Measurements from ENCODE around the gene P2RX6.
"Not testable (repeated sequence)": the region's sequence is repeated elsewhere in the genome, so short reads cannot be mapped to it uniquely, and the experiment has no call there.

P2RX6 gene

GRCh38 chr22:21014726-21015465, at the start of gene P2RX6:
TSS of gene P2RX6 (plus strand) at chr22:21015165. CDS start at chr22:21015175, 10 bp downstream.
- no peak for DNase-seq (ENCODE audit: low read depth in 2 of 2)

- no peak for DNase-seq (ENCODE audit: low read depth in 2 of 2)
Measured at GRCh38 chr22:20965888-20966855, 48.8 kb upstream of the P2RX6 start.

- DNase-seq (ENCODE audit: low read depth in 2 of 2): no peak
Measured at GRCh38 chr22:20966883-20967696, 47.9 kb upstream of the P2RX6 start, which contains the start of gene AIFM3. TSS of gene AIFM3 (plus strand) at chr22:20967255. CDS start at chr22:20967945, 690 bp downstream.

- DNase-seq (ENCODE audit: low read depth in 2 of 2): no peak
Measured at GRCh38 chr22:20967697-20968211, 47.2 kb upstream of the P2RX6 start.

GRCh38 chr22:20968281-20968977, 46.5 kb upstream of the P2RX6 start:
- no peak for DNase-seq (ENCODE audit: low read depth in 2 of 2)

GRCh38 chr22:20970939-20971657, 43.9 kb upstream of the P2RX6 start:
- no peak for DNase-seq (ENCODE audit: low read depth in 2 of 2)

GRCh38 chr22:20972014-20972694, 42.8 kb upstream of the P2RX6 start:
- not testable (repeated sequence) for DNase-seq (ENCODE audit: low read depth in 2 of 2)

- no peak for DNase-seq (ENCODE audit: low read depth in 2 of 2)
Measured at GRCh38 chr22:20972933-20973577, 41.9 kb upstream of the P2RX6 start.

- DNase-seq (ENCODE audit: low read depth in 2 of 2): no peak
Measured at GRCh38 chr22:20973634-20974286, 41.2 kb upstream of the P2RX6 start.

GRCh38 chr22:20974336-20974955, 40.5 kb upstream of the P2RX6 start:
- DNase-seq (ENCODE audit: low read depth in 2 of 2): no peak

GRCh38 chr22:20975541-20976290, 39.2 kb upstream of the P2RX6 start:
- DNase-seq (ENCODE audit: low read depth in 2 of 2): no peak

GRCh38 chr22:20976291-20976877, 38.6 kb upstream of the P2RX6 start:
- no peak for DNase-seq (ENCODE audit: low read depth in 2 of 2)

GRCh38 chr22:20977019-20977418, 37.9 kb upstream of the P2RX6 start:
- DNase-seq (ENCODE audit: low read depth in 2 of 2): no peak

- DNase-seq (ENCODE audit: low read depth in 2 of 2): no peak
Measured at GRCh38 chr22:20977516-20978170, 37.3 kb upstream of the P2RX6 start.

- DNase-seq (ENCODE audit: low read depth in 2 of 2): no peak
Measured at GRCh38 chr22:20978419-20978818, 36.5 kb upstream of the P2RX6 start.

- peak in 1 of 2 donors; percentile 57 for DNase-seq (ENCODE audit: low read depth in 2 of 2)
Measured at GRCh38 chr22:20979243-20979809, 35.6 kb upstream of the P2RX6 start.
